Pancreas (tissue), 10 donors: ENCODE results near the gene HEATR1. TPM values are rescaled to one million over a fixed set of nuclear protein-coding genes. Genes with fewer than 3 reads are reported as not detected.

Source experiments
- ATAC-seq, 4 donors: fragments of 200-7000 bp; cut with Tn5 transposase; one replicate each; pipeline versions ENCODE4 v1.8.0 to v1.9.1; 2020; ENCODE audit warnings: mild to moderate bottlenecking in 4 of 4, moderate library complexity in 4 of 4
- DNase-seq, 6 donors: peaks; one replicate each; pipeline ENCODE4 v3.0.0-alpha.2; 2020
- FAIRE-seq: peaks from 2 replicates; lab custom pipeline; 2012; peaks lifted over from hg19 to GRCh38; lab: Jason Lieb, UNC
- H3K27ac ChIP-seq, 4 donors: fragments of 200-600 bp; sonication (generic); 1 replicate in 3 of 4; 2 replicates in 1 of 4; pipeline versions ENCODE4 v1.5.0 to v1.8.0; 2020
- H3K27me3 ChIP-seq, 4 donors: fragments of 200-600 bp; one replicate each; pipeline ENCODE4 v1.8.0; 2021
- H3K36me3 ChIP-seq, 3 donors: fragments of 200-600 bp; sonication (generic) in 1 of 3; one replicate each; pipeline versions ENCODE4 v1.5.0 to v1.8.0; 2020 to 2021
- H3K4me1 ChIP-seq, 3 donors: fragments of 200-600 bp; one replicate each; pipeline ENCODE4 v1.8.0; 2021
- H3K4me3 ChIP-seq, 4 donors: fragments of 200-600 bp; sonication (generic) in 2 of 4; one replicate each; pipeline versions ENCODE4 v1.5.0 to v1.8.0; 2020 to 2021
- H3K9me3 ChIP-seq, 4 donors: fragments of 200-600 bp; one replicate each; pipeline ENCODE4 v1.8.0; 2021
- WGBS, 2 donors: extraction: QIAGEN DNeasy Blood & Tissue Kit; methylation state at CpG; one replicate each; pipeline ENCODE4 v1.1.7; 2013; 5-methylcytosine and 5-hydroxymethylcytosine counted together
- intact Hi-C, 3 donors: fragments of 100-400 bp; cut with DNase I; formaldehyde crosslinking; loops; one replicate each; pipeline versions ENCODE4 v1.11.1 to v1.14.2; 2022
- polyA plus RNA-seq, 2 donors: library from polyadenylated mRNA; stranded (reverse); fragments of 200-250 nt; gene quantifications; one replicate each; pipeline ENCODE4 v1.2.3, GENCODE V29; 2013
- total RNA-seq, 6 donors: library from RNA; stranded (reverse); fragmentation: NEBNext Ultra II Directional in 4 of 6; extraction: Animal tissue kit (Norgen Biotek cat#: 25700) in 4 of 6; gene quantifications; one replicate each; pipeline versions ENCODE4 v1.2.1 to v1.2.4, GENCODE V29; 2021 to 2023
- TF ChIP-seq, protein P1 (sequence below), 4 donors: fragments of 200-600 bp; sonication (generic) in 3 of 4; IDR thresholded peaks; one replicate each; pipeline versions ENCODE4 v1.5.0 to v1.8.0; 2021; ENCODE audit warnings: antibody characterized with exemption in 4 of 4
- donor health status: healthy with polysubstance abuse.
- donor health status: DM: no; HTN: no; CAD: no; lungs with moderate emphysema.
- donor health status: DM: no; HTN: no; CAD: no.
- donor health status: control.
- donor health status: control.
- donor health status: Bipolar disorder and iron deficiency.
- donor health status: DM: yes; HTN: yes; CAD: no.
- donor health status: DM: no; HTN: no; CAD: no.
- donor health status: DM: no; HTN: no; CAD: no.
- donor health status: DM: yes; HTN: yes; CAD: no.

The HEATR1 gene
- total and polyA plus RNA-seq, 8 donors: 4.1 to 21.2 (median 15.2) TPM

DNA sequence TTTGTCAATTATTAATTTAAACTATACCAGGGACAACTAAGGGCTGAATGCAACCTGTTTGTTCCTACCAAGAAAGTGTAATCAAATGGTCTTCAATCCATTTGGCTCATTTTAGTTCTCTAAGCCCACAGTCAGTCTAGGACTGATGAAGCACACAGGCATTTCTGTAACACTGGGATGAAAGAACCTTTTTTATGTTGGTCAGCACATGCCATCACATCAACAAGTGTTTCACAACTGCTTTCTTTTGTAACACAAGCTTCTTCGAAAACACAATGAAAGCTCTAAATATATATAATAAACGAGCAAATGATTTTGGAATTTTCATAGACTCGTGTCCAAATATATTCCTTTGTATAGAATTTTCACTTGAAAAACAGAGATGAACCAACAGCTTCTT, 28.8 kb downstream of the HEATR1 start:
- peaks cover 0 to 51% (median 24%) of the 10 kb centered on the region in 3 donors for H3K36me3 ChIP-seq
- DNase-seq: no peak

DNA sequence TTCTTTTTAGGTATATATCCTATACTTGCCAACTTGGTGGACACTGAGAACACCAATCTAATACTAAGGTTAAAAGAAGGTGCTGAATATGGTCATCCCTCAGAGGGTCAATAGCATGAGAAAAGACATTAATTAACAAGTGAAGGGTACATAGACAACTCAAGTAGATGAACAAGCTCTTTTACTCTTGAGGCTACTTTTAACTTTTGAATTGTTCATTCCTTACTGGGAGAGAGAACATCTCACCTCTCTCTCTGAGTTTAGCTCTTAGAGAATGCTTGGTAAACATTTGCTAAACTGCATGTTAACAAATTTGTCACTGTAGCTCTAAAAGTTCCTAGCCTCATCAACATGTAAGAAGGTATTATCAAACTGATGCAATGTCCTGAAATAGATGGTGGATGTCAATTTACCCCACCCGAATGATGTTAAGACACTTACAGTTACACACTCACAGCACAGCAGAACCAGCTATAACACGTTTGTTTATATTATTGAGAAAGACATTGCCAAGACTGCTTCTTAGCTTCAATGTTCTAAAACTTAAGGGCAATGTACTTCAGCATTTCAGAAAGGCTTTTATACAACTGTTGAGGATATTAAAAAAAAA, 35.9 kb downstream of the HEATR1 start:
- FAIRE-seq (no peak), ATAC-seq (no peak), DNase-seq (no peak)
- H3K27ac ChIP-seq: no peak overlapping the region
- 76 to 79% methylated on average over 2 of the region's 2 CpGs for WGBS, 2 donors
- peaks cover 0 to 74% (median 47%) of the 10 kb centered on the region in 3 donors for H3K36me3 ChIP-seq
- intact Hi-C loops: no loop called here
- TF ChIP-seq, protein P1, sequence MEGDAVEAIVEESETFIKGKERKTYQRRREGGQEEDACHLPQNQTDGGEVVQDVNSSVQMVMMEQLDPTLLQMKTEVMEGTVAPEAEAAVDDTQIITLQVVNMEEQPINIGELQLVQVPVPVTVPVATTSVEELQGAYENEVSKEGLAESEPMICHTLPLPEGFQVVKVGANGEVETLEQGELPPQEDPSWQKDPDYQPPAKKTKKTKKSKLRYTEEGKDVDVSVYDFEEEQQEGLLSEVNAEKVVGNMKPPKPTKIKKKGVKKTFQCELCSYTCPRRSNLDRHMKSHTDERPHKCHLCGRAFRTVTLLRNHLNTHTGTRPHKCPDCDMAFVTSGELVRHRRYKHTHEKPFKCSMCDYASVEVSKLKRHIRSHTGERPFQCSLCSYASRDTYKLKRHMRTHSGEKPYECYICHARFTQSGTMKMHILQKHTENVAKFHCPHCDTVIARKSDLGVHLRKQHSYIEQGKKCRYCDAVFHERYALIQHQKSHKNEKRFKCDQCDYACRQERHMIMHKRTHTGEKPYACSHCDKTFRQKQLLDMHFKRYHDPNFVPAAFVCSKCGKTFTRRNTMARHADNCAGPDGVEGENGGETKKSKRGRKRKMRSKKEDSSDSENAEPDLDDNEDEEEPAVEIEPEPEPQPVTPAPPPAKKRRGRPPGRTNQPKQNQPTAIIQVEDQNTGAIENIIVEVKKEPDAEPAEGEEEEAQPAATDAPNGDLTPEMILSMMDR (IDR thresholded peaks at IDR 0.05): no peak
- H3K27me3 ChIP-seq: no peaks in the 10 kb centered on the region
- H3K9me3 ChIP-seq: no peaks in the 10 kb centered on the region
- H3K4me1 ChIP-seq: no peaks in the 10 kb centered on the region
- no peak overlapping the region for H3K4me3 ChIP-seq

More for the DNA sequence above, 28.8 kb downstream of the HEATR1 start:
- H3K4me1 ChIP-seq: no peaks in the 10 kb centered on the region
- TF ChIP-seq, protein P1 (IDR thresholded peaks at IDR 0.05): no peak
- H3K27me3 ChIP-seq: no peaks in the 10 kb centered on the region
- 82 to 90% methylated on average over 3 of the region's 3 CpGs for WGBS, 2 donors
- no peaks in the 10 kb centered on the region for H3K9me3 ChIP-seq
- ATAC-seq (no peak), FAIRE-seq (no peak)
- intact Hi-C loops: no loop called here
- no peak overlapping the region for H3K27ac ChIP-seq
- no peak overlapping the region for H3K4me3 ChIP-seq

DNA sequence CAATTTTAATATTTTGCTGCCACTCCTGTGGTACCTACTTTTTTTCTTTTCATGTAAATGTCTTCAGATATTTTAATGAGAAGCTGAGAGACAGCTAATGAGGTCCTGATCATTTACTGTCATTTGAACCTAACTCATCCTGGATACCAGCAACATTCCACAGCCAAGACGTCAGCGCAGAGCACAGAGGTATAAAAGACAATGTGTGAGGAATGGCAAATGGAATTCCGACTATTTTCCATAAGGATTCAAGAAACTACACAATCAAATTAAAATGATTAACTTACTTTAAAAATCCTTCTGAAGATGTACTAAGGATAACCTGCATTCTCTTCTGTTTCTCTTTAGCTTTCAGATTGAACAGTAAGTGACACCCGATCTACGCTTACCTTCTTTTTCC, 38.8 kb downstream of the HEATR1 start:
- no peak overlapping the region for H3K4me3 ChIP-seq
- intact Hi-C loops: no loop called here
- H3K27me3 ChIP-seq: no peaks in the 10 kb centered on the region
- no peaks in the 10 kb centered on the region for H3K4me1 ChIP-seq
- DNase-seq (no peak), FAIRE-seq (no peak), ATAC-seq (no peak)
- no peak overlapping the region for H3K27ac ChIP-seq
- TF ChIP-seq, protein P1 (IDR thresholded peaks at IDR 0.05): no peak
- no peaks in the 10 kb centered on the region for H3K9me3 ChIP-seq
- 94 to 95% methylated on average over 5 of the region's 5 CpGs for WGBS, 2 donors
- H3K36me3 ChIP-seq: peaks cover under 1 to 62% (median 31%) of the 10 kb centered on the region in 3 donors

DNA sequence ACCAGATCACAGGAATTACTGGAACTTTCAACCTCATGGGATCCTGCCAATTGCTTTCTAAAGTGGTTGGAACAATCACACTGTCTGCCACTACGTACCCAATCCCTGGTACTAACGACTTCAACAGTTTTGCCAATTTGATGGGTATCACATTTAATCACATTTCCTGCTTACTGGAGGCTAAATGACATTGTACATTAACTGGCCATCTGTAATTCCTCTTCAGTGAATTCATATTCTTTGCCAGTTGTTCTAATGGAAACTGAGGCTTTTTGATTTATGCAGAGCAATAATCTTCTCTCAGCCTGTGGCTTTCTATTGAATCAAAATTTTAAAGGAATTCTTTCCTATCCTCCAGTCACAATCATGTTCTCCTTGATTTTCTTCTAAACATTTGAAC, 42.3 kb downstream of the HEATR1 start:
- TF ChIP-seq, protein P1 (IDR thresholded peaks at IDR 0.05): no peak
- FAIRE-seq (no peak), DNase-seq (no peak), ATAC-seq (no peak)
- no peaks in the 10 kb centered on the region for H3K4me1 ChIP-seq
- no peaks in the 10 kb centered on the region for H3K9me3 ChIP-seq
- peaks cover 5 to 78% (median 42%) of the 10 kb centered on the region in 3 donors for H3K36me3 ChIP-seq
- 78 to 81% methylated on average over 2 of the region's 2 CpGs for WGBS, 2 donors
- H3K27ac ChIP-seq: no peak overlapping the region
- intact Hi-C loops: no loop called here
- H3K27me3 ChIP-seq: no peaks in the 10 kb centered on the region
- no peak overlapping the region for H3K4me3 ChIP-seq

DNA sequence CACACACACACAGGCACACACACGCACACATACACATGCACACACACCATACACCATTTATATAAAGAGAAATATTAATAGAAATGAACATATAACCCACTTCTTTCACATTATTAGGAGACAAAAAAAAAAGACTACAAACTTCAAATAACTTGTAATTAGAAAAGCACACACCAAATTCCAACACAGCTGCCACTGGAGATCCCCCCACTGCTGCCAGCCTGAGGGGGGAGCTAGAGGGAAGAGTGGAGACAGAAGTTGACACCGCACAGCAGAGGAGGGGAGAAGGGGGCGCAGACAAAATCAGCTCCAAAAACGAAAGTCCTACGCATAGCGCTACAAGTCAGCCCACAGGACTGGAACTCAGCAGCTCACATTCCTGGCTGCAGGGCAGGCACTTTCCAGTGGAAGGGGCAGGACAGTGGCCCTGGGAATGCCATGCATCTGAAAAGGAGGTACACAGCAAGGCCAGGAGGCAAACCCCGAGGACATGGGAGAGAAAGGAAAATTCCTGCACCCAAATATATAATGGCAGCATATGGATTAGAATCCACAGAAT, 44.0 kb downstream of the HEATR1 start:
- TF ChIP-seq, protein P1 (IDR thresholded peaks at IDR 0.05): no peak
- 93 to 94% methylated on average over 7 of the region's 7 CpGs for WGBS, 2 donors
- intact Hi-C loops: no loop called here
- ATAC-seq: no peak
- no peaks in the 10 kb centered on the region for H3K4me1 ChIP-seq
- no peaks in the 10 kb centered on the region for H3K27me3 ChIP-seq
- no peak for FAIRE-seq
- no peak for DNase-seq
- H3K36me3 ChIP-seq: peaks cover 5 to 78% (median 43%) of the 10 kb centered on the region in 3 donors
- no peak overlapping the region for H3K4me3 ChIP-seq
- no peaks in the 10 kb centered on the region for H3K9me3 ChIP-seq
- H3K27ac ChIP-seq: no peak overlapping the region
